Fibroblast of lung (primary cell): ENCODE results near the gene RBM23. TPM values are rescaled to one million over a fixed set of nuclear protein-coding genes. Genes with fewer than 3 reads are reported as not detected.

Experiments
- DNase-seq, 2 donors: peaks; one replicate each; pipeline versions ENCODE4 v3.0.0 to v3.0.0-alpha.2; 2010; ENCODE audit warnings: low read depth in 2 of 2
- H2AFZ ChIP-seq: 2 replicates; pipeline ENCODE4 v1.5.1; 2012; ENCODE audit warnings: low read length, control low read depth, inconsistent platforms
- H3K27ac ChIP-seq: 2 replicates; pipeline ENCODE4 v1.5.1; 2011; ENCODE audit warnings: low read length, control low read depth; ENCODE audit not compliant: insufficient read depth
- H3K27me3 ChIP-seq: 2 replicates; pipeline ENCODE4 v1.5.1; 2011; ENCODE audit warnings: mild to moderate bottlenecking, low read length; ENCODE audit not compliant: control insufficient read depth, insufficient read depth
- H3K36me3 ChIP-seq: 2 replicates; pipeline ENCODE4 v1.5.1; 2011; ENCODE audit warnings: low read length; ENCODE audit not compliant: control insufficient read depth, insufficient read depth
- H3K4me1 ChIP-seq: 2 replicates; pipeline ENCODE4 v1.5.1; 2011; ENCODE audit warnings: low read length; ENCODE audit not compliant: control insufficient read depth, insufficient read depth; ENCODE audit errors: extremely low read depth
- H3K4me2 ChIP-seq: 2 replicates; pipeline ENCODE4 v1.5.1; 2011; ENCODE audit warnings: low read length, control low read depth; ENCODE audit not compliant: insufficient read depth; ENCODE audit errors: extremely low read depth
- H3K4me3 ChIP-seq, 4 experiments: fragments of 200-600 bp in 1 of 4; sonication (generic) in 1 of 4; replicated peaks in 1 of 4; 2 replicates each; pipeline ENCODE4 v1.5.1; 2011 to 2016; ENCODE audit warnings: low read length in 4 of 4, low read depth in 3 of 4, mild to moderate bottlenecking in 3 of 4, control low read depth in 2 of 4, inconsistent platforms in 1 of 4, mixed read lengths in 1 of 4; ENCODE audit not compliant: insufficient read depth in 1 of 4; ENCODE audit errors: control extremely low read depth in 1 of 4
- H3K79me2 ChIP-seq: 2 replicates; pipeline ENCODE4 v1.5.1; 2012; ENCODE audit warnings: mild to moderate bottlenecking, low read length, inconsistent platforms; ENCODE audit not compliant: control insufficient read depth, insufficient read depth
- H3K9ac ChIP-seq: 2 replicates; pipeline ENCODE4 v1.5.1; 2011; ENCODE audit warnings: mild to moderate bottlenecking, low read length, control low read depth; ENCODE audit not compliant: insufficient read depth
- H3K9me3 ChIP-seq: 2 replicates; pipeline ENCODE4 v1.5.1; 2012; ENCODE audit warnings: low read depth, low read length; ENCODE audit not compliant: control insufficient read depth, insufficient read depth
- H4K20me1 ChIP-seq: 2 replicates; pipeline ENCODE4 v1.5.1; 2011; ENCODE audit warnings: low read length; ENCODE audit not compliant: control insufficient read depth, insufficient read depth; ENCODE audit errors: extremely low read depth
- EZH2 ChIP-seq: IDR thresholded peaks from 2 replicates; pipeline ENCODE4 v1.5.1; 2012; ENCODE audit warnings: low read length, control low read depth, mild to moderate bottlenecking; ENCODE audit errors: missing control alignments
- polyA plus RNA-seq, 2 donors: library from polyadenylated mRNA; depleted of rRNA in 1 of 2; stranded (reverse) in 1 of 2; unstranded in 1 of 2; fragments of >200 nt; gene quantifications; 2 replicates each; pipeline ENCODE4 v1.2.1, GENCODE V29; 2011 to 2012; ENCODE audit warnings: missing spikeins in 1 of 2
- total RNA-seq: library from RNA; depleted of rRNA; stranded (reverse); fragments of >200 nt; gene quantifications from 2 replicates; pipeline ENCODE4 v1.2.1, GENCODE V29; 2014
- TF ChIP-seq, protein P1 (sequence below), 2 donors: IDR thresholded peaks in 1 of 2; conservative IDR thresholded peaks in 1 of 2; 1 replicate in 1 of 2; 2 replicates in 1 of 2; pipeline ENCODE4 v1.5.1; 2011 to 2012; ENCODE audit warnings: low read length in 2 of 2, control low read depth in 1 of 2, inconsistent platforms in 1 of 2, low read depth in 1 of 2, mild to moderate bottlenecking in 1 of 2

Gene RBM23
- total and polyA plus RNA-seq, 2 donors (not counting 1 experiment from before 2014, with no cell fraction given): 51.0 to 85.3 TPM

GRCh38 chr14:22846811-22847307, 72.1 kb downstream of the RBM23 start:
- no peaks in the 10 kb centered on the region for H3K27me3 ChIP-seq
- H3K4me3 ChIP-seq: no peak overlapping the region
- TF ChIP-seq, protein P1, sequence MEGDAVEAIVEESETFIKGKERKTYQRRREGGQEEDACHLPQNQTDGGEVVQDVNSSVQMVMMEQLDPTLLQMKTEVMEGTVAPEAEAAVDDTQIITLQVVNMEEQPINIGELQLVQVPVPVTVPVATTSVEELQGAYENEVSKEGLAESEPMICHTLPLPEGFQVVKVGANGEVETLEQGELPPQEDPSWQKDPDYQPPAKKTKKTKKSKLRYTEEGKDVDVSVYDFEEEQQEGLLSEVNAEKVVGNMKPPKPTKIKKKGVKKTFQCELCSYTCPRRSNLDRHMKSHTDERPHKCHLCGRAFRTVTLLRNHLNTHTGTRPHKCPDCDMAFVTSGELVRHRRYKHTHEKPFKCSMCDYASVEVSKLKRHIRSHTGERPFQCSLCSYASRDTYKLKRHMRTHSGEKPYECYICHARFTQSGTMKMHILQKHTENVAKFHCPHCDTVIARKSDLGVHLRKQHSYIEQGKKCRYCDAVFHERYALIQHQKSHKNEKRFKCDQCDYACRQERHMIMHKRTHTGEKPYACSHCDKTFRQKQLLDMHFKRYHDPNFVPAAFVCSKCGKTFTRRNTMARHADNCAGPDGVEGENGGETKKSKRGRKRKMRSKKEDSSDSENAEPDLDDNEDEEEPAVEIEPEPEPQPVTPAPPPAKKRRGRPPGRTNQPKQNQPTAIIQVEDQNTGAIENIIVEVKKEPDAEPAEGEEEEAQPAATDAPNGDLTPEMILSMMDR (conservative IDR thresholded peaks at IDR 0.05 in 1 of 2, IDR thresholded peaks at IDR 0.05 in 1 of 2; ENCODE audit: low read depth in 1 of 2, low read length in 2 of 2): no peak
- no peak for TF ChIP-seq EZH2
- peaks cover 43% of the 10 kb centered on the region for H3K79me2 ChIP-seq
- DNase-seq: no peak
- peaks cover 45% of the 10 kb centered on the region for H3K36me3 ChIP-seq
- peaks cover 57% of the 10 kb centered on the region for H3K4me1 ChIP-seq
- H2AFZ ChIP-seq: no peak overlapping the region
- peak overlapping the region; percentile 97 for H3K27ac ChIP-seq
- H3K9me3 ChIP-seq: no peaks in the 10 kb centered on the region
- peak overlapping the region; percentile 32 for H3K4me2 ChIP-seq
- H3K9ac ChIP-seq: peak overlapping the region; percentile 61
- no peaks in the 10 kb centered on the region for H4K20me1 ChIP-seq

GRCh38 chr14:22845821-22846625, 72.9 kb downstream of the RBM23 start:
- no peak overlapping the region for H3K4me3 ChIP-seq
- no peak overlapping the region for H2AFZ ChIP-seq
- H3K36me3 ChIP-seq: peaks cover 54% of the 10 kb centered on the region
- H3K4me1 ChIP-seq: peaks cover 54% of the 10 kb centered on the region
- H3K4me2 ChIP-seq: no peak overlapping the region
- TF ChIP-seq, protein P1 (conservative IDR thresholded peaks at IDR 0.05 in 1 of 2, IDR thresholded peaks at IDR 0.05 in 1 of 2; ENCODE audit: low read depth in 1 of 2, low read length in 2 of 2): no peak
- TF ChIP-seq EZH2: no peak
- H3K9ac ChIP-seq: peak overlapping the region; percentile 61
- H3K27ac ChIP-seq: peak overlapping the region; percentile 97
- no peak for DNase-seq
- no peaks in the 10 kb centered on the region for H4K20me1 ChIP-seq
- H3K9me3 ChIP-seq: no peaks in the 10 kb centered on the region
- H3K27me3 ChIP-seq: no peaks in the 10 kb centered on the region
- peaks cover 51% of the 10 kb centered on the region for H3K79me2 ChIP-seq

DNA sequence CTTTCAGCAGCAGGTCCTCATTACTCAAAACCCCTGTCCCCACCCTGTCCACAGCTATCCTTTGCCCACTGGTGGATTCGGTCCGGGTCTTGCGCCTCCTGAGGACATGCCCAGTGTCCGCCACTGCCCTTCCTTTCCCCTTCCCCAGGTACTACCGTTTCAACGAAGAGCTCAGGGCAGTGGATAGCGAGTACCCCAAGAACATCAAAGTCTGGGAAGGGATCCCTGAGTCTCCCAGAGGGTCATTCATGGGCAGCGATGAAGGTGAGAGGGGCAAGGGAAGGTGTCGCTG, 73.9 kb downstream of the RBM23 start:
- H4K20me1 ChIP-seq: no peaks in the 10 kb centered on the region
- peaks cover 58% of the 10 kb centered on the region for H3K36me3 ChIP-seq
- H3K4me2 ChIP-seq: no peak overlapping the region
- no peaks in the 10 kb centered on the region for H3K27me3 ChIP-seq
- DNase-seq: no peak
- H3K4me1 ChIP-seq: peaks cover 52% of the 10 kb centered on the region
- TF ChIP-seq EZH2: no peak
- TF ChIP-seq, protein P1 (conservative IDR thresholded peaks at IDR 0.05 in 1 of 2, IDR thresholded peaks at IDR 0.05 in 1 of 2; ENCODE audit: low read depth in 1 of 2, low read length in 2 of 2): no peak
- peak overlapping the region; percentile 97 for H3K27ac ChIP-seq
- H3K4me3 ChIP-seq: no peak overlapping the region
- no peak overlapping the region for H2AFZ ChIP-seq
- peaks cover 60% of the 10 kb centered on the region for H3K79me2 ChIP-seq
- no peaks in the 10 kb centered on the region for H3K9me3 ChIP-seq
- peak overlapping the region; percentile 23 for H3K9ac ChIP-seq
